ENCODE measurements around the gene HLX.

Gene HLX

GRCh38 chr1:220879076-220879508 is at the start of gene HLX:
HLX (plus strand) TSS chr1:220879443; CDS start chr1:220879858, 415 bp downstream.
- peak; percentile 88 for DNase-seq

GRCh38 chr1:220833436-220833835 is 45.8 kb upstream of the HLX start:
- no peak for DNase-seq

GRCh38 chr1:220834155-220834870 is 44.9 kb upstream of the HLX start:
- DNase-seq, result no peak

- no peak for DNase-seq
These were observed 40.7 kb upstream of the HLX start for GRCh38 chr1:220838578-220838977.

- DNase-seq, result no peak
These were observed 39.8 kb upstream of the HLX start for GRCh38 chr1:220839474-220839873.

GRCh38 chr1:220841293-220841692 is 38.0 kb upstream of the HLX start:
- DNase-seq, result no peak

- DNase-seq, result no peak
These were observed 35.7 kb upstream of the HLX start for GRCh38 chr1:220843481-220844011.

- no peak for DNase-seq
These were observed 26.8 kb upstream of the HLX start for GRCh38 chr1:220852408-220852807.

GRCh38 chr1:220872296-220872695 is 6.9 kb upstream of the HLX start:
- DNase-seq, result no peak

GRCh38 chr1:220873087-220873486 is 6.2 kb upstream of the HLX start:
- no peak for DNase-seq

GRCh38 chr1:220873868-220874655 is 5.2 kb upstream of the HLX start:
- no peak for DNase-seq

- DNase-seq, result no peak
These were observed 4.0 kb upstream of the HLX start for GRCh38 chr1:220875260-220875659.

GRCh38 chr1:220876511-220877376 is 2.5 kb upstream of the HLX start:
- no peak for DNase-seq

- no peak for DNase-seq
These were observed 1.7 kb upstream of the HLX start for GRCh38 chr1:220877377-220878095.

- no peak for DNase-seq
These were observed 810 bp upstream of the HLX start for GRCh38 chr1:220878191-220879075.

GRCh38 chr1:220879509-220880361 is 492 bp downstream of the HLX start:
- DNase-seq, result no peak

- DNase-seq, result no peak
These were observed 1.1 kb downstream of the HLX start for GRCh38 chr1:220880362-220880670.

GRCh38 chr1:220880726-220881506 is 1.7 kb downstream of the HLX start:
- DNase-seq, result no peak

- DNase-seq, result peak; percentile 89
These were observed 3.0 kb downstream of the HLX start for GRCh38 chr1:220882061-220882891.

Data from islet precursor cell (in vitro differentiated cells).